HEK293T (cell line): ENCODE measurements around the gene IGIP.

ENCODE experiments used
- ARNT ChIP-seq: fragments of 450-650 bp; IDR thresholded peaks from 2 replicates; pipeline ENCODE4 v1.6.1; 2017; ENCODE audit warnings: mild to moderate bottlenecking
- ELF4 ChIP-seq: fragments of 450-650 bp; IDR thresholded peaks from 2 replicates; pipeline ENCODE4 v1.6.1; 2017; ENCODE audit warnings: antibody characterized with exemption
- FOXM1 ChIP-seq: fragments of 450-650 bp; IDR thresholded peaks from 2 replicates; pipeline ENCODE4 v1.6.1; 2017; ENCODE audit warnings: mild to moderate bottlenecking, borderline replicate concordance

DNA sequence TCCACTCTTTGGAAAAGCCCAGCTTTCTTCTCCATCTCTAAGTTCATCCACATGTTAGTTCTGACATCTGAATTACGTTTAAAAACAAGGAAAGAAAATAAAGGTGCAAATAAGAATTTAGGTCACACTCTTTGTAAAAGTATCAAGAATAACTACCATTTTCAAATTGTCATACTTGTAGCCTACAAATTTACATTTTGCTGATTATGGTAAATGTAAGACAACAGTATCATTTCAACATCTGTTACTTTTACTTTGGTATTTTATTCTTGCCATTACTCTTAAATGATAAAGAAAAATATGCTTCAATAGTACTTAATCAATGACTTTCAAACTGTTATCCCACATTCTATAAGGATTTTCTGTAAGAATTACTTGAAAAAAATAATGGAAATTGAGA, 21.6 kb upstream of the IGIP start:
- TF ChIP-seq ELF4 (no peak), FOXM1 (no peak), ARNT (no peak)
